Stimulated activated CD8-positive, alpha-beta memory T cell treated with anti-CD3 and anti-CD28 coated beads, Interleukin-2, amount 100 ng/mL, for 1 hour (primary cell): Measurements from ENCODE around the gene POC5.
"Not testable (repeated sequence)": the region's sequence is repeated elsewhere in the genome, so short reads cannot be mapped to it uniquely, and the experiment has no call there.

Experiments used
- DNase-seq, 2 donors: peaks; one replicate each; pipeline ENCODE4 v3.0.0-alpha.2; 2020; ENCODE audit warnings: low read depth in 2 of 2

The POC5 gene, protein sequence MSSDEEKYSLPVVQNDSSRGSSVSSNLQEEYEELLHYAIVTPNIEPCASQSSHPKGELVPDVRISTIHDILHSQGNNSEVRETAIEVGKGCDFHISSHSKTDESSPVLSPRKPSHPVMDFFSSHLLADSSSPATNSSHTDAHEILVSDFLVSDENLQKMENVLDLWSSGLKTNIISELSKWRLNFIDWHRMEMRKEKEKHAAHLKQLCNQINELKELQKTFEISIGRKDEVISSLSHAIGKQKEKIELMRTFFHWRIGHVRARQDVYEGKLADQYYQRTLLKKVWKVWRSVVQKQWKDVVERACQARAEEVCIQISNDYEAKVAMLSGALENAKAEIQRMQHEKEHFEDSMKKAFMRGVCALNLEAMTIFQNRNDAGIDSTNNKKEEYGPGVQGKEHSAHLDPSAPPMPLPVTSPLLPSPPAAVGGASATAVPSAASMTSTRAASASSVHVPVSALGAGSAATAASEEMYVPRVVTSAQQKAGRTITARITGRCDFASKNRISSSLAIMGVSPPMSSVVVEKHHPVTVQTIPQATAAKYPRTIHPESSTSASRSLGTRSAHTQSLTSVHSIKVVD

DNA sequence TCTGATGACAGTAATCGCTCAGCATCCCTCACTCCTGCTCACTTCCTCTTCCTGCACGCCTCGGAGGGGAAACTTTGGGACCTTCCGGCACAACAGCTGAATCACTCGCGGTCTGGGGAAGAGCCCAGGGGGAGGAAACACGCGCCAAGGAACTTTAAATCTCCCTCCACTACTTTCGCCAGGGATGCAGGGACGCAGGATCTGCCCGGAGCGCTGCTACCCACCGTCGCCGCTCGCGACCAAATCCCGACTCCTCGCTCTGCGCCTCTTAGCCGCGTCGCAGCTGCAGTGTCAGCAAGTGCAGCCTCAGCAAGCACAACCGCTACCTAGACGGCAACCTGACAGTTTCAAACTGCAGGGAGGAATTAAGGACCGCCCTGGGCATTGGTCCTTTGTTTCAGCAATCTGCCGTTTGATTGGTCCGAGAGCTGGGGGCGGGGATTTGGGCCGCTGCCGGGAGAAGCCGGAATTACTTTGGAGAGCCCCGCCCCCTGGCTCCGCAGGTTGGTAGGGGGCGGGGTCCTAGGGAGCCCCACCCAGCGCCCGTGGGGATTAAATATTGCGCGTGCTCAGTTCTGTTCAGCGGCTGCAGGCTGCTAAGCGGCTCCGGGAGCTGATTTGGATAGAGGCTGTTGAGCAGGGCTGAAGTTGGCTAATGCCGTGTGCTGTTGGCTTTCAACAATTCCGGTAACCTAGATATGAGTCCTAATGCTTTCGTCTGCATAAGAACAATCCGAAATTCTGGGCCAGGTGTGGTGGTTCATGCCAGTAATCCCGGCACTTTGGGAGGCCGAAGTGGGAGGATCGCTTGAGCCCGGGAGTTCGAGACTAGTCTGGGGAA is at the start of gene POC5:
Gene POC5 (minus strand): TSS at position 356 of the 841 bp plus-strand sequence. CDS start 4,500 bp downstream, outside the sequence.
- DNase-seq: peak; percentile 96 to 97

DNA sequence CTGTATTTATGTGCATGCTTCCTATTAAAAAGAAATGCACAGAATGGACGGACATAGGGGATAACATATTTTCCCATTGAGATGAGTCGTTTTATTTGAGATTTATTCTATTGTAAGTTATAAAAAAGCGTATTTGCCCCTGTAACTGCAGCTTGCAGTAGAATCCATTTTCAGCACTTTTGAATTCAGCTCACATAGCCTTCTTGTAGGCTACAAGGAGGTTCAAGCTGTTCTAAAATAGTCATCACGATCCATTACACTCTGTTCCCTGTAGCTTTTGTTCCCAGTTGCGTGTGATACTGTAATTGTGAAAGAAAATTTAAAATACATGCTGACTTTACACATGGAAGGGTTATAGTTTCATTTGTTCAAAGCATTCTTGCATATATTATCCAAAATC is 40.9 kb upstream of the POC5 start:
- DNase-seq: no peak

DNA sequence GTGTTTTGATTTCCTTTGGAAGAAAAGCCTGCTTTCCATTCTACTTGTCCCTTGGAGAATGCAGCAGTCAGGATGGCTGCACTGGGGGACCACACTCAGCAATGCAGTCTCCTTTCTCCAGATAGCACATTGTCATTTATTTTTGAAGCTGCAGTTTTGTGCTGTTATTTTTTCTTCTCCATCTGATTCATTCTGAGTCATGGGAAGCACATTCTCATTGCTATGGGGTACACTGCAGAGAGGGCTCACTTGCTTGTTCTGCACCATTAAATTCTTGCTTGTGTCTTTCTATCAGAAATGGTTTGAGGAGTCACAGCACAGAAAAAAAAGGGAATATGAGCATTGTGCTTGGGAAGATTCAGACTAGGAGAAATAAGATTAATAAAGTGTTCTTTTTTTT is 39.7 kb upstream of the POC5 start:
- DNase-seq: no peak

DNA sequence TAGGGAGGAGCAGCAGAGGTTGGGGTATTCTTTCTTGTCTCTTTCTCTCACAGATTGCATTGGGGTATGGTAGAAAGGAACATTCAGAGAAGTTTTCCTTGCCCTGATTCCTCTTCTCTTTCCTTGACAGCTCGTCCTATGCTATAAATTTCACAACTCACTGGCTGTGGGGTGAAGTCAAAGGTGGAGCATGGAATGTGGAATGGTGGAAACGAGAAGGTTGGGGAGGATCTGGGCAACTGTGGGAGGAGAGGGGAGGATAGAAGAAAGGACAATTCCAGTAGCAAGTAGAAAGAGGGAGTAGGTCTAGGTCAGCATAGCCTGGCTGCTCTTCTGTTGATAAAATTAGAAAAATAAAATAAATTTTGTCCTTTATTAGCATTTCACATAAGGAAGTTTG is 39.0 kb upstream of the POC5 start:
- no peak for DNase-seq

DNA sequence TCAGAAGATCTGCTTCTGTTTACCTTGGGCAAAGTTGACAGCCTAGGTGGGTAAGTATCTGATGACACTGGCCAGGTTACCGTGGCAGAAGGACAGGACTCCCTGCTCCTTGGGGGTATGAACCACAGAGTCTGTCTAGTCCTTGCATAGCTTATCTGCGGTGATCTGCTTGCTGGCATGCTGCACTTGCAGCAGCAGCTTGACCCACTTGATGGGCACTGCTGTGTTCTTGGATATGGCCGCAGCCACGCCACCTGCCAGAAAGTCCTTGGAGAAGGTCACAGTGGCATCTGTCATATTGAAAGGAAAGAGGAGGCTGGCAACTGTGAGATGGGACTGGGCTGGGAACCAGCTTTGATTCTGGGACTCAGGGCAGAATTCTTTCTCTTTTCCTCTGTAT is 35.9 kb upstream of the POC5 start:
- DNase-seq: no peak

DNA sequence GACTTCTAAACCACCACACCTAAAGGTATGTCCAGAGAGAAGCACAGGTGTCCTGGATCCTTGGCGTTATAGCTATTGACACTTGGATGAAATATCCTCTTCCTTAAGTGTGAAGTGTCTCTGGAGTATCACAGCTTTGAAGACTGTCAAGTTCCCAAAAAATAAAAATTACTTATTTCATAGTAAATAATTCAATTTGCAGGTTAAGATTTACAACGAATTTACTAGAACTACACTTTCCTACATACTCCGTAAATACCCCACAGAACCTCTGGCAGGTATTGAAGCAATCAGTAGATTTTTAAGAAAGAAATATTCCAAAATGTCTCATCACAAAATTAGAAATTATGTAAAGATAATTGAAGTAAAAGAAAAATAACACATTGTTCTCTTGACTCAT is 27.1 kb upstream of the POC5 start:
- DNase-seq: no peak

DNA sequence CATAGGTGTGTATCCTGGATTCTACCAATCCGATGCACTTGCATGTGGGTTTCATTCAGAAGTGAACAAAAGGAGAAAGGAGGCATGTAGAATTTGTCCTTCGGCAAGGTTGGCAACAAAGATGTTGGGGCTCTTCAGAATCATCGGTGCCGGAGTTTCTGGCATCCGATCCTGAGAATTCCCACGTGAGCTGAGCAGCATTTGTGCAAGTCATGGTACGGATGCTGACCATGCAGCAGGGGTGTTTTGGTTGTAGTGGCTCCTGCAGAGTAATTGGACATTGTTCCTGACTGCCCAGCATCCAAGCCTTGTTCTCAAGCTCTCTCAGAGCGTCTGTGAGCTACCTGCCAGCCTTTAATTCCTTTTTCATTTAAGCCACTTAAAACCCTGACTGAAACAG is 19.0 kb upstream of the POC5 start:
- DNase-seq: no peak

DNA sequence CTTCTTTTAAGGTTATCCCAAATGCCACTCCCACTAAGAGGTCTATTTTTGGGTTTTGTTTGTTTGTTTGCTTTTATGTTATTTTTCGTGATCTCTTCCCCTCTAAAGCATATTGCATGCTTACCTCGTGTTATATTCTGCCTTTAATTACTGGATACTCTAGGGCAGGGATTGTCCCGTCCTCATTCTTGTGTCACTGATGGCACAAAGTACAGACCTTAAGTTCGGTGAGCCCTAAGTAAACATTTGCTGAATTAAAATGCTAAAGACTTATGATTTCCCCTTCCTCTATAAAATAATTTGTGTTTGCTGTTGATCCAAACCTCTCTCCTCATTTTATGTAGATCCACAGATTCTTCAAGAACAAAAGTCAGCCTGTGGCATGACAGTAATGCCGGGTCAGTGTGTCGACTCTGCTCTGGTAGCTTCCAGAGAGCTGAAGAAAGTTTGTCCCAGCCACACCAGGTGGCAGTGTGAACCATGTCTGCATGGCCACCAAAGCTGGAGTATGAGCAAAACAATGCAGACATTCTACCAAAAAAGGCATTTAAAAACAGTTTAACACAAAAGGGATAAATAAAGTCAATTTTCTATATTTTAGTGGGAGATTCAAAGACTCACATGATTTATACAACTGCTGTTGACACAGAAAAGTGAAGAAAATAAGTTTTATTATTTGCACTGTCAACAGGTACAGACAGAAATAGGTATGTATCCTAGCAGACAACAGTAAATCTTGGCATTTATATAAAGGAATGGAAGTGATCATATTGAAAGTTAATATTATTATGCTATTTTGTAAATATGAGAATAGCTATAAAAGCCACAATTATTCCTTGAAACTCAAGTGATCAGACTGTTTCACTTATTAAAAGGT is 17.9 kb upstream of the POC5 start:
- no peak for DNase-seq

DNA sequence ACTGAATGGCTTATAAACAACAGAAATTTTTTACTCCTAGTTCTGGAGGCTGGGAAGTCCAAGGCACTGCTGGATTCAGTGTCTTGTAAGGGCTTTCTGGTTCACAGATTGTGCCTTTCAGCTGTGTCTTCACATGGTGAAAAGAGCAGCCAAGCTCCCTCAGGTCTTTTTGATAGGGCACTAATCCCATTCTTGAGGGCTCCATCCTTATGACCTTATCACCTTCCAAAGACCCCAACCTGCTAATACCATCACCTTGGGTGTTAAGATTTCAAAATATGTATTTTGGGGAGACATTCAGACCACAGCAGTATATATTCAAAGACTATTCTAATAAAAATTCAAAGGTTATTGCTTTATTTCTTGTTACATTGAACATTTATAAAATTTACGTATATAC is 16.5 kb upstream of the POC5 start:
- DNase-seq: no peak

DNA sequence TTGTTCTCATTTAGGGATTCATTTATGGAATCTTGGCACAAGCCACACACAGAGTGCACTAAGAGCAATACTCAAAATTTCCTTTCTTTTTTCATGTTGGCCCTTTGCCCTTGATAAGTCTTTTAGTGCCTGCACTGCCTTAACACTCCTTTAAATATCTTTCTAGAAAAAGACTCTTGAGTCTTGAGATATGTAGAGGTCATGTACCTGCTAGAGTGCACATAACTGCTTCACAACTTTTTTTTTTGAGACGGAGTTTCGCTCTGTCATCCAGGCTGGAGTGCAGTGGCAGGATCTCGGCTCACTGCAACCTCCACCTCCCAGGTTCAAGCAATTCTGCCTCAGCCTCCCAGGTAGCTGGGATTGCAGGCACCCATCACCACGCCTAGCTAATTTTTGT is 14.3 kb upstream of the POC5 start:
- DNase-seq: not testable (repeated sequence)

DNA sequence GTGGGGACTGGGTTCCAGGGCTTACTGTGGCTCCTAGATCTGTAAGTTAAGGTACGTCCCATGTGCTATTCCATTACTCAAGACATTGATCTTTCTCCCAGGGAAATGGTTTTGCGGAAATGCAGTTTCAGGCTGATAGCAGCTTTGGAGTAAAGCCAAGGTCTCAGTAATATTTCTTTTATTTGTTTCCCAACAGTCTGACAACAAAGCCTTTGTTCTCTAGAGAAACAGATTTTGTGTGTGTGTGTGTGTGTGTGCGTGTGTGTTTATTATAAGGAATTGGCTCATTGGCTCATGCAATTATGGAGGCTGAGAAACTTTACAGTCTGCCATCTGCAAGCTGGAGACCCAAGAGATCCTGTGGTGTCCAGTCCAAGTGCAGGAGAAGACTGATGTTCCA is 12.1 kb upstream of the POC5 start:
- no peak for DNase-seq

DNA sequence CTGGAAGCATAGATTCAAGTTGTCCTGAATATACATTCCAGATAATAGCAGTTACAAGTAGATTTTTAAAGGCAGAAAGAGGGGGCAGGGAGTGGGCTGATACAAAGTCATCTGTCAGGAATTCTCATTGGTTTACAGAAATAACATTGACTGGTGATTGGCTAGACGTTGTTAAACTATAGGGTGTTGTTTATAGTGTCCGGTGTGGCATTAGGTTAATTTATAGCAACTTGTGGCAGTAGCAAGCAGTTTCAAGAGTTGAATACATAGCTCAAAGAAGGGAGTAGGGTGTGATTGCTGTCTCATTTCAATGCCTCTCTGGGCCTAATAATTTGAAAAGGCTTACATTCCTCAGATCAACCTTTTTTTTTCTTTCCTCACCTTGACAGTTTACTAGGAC is 10.7 kb upstream of the POC5 start:
- DNase-seq: no peak

DNA sequence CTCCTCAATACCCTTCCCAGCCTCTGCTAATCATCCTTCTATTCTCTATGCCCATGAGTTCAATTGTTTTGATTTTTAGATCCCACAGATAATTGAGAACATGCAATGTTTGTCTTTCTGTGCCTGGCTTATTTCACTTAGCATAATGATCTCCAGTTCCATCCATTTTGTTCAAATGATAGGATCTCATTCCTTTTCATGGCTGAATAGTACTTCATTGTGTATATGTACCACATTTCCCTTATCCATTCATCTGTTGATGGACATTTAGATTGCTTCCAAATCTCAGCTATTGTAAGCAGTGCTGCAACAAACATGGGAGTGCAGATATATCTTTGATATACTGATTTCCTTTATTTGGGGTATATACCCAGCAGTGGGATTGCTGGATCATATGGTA is 9.0 kb upstream of the POC5 start:
- not testable (repeated sequence) for DNase-seq

DNA sequence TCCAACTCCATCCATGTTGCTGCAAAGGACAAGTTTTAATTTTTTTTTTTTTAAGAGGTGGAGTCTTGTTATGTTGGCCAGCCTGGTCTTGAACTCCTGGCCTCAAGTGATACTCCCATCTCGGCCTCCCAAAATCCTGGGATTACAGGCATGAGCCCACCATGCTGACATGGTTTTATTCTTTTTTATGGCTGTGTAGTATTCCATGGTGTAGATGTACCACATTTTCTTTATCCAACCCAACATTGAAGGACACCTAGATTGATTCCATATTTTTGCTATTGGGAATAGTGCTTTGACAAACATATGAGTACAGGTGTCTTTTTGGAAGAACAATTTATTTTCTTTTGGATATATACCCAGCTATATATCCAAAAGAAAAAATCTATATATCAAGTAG is 6.1 kb upstream of the POC5 start:
- no peak for DNase-seq

DNA sequence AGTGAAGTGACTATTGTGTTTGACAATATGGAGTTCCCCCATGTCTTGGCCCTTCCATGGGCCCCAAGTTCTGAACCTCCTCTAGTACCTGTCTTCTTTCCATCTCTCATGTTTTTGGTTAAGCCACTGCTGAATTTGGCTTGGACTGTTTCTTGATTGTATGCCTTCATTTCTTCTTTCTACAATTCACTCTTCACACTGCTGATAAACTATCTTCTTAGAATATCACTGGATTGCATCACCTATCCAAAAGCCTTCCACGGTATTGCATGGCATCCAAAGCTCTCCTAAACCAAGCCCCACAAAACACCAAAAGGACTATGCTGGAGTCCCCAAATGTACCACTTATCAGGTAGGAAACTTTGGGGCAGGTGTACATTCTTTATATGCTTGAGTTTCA is 4.3 kb upstream of the POC5 start:
- DNase-seq: no peak

DNA sequence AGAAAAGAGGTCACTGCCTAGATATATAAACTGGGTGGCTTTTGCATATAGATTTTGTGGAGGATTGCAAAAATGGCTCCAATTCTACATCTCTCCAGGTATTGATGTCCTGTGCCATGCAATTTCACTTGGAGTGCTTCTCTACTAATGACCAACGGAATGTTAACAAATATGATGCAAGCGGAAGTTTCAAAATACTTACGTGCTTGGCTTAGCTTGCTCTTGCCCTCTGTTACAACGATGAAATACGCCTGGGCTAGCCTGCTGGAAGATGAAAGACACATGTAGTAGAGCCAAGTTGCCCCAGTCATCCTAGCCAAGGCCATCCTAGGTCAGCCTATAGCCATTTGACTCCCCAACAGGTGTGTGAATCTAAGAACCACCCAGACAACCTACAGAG is 3.6 kb upstream of the POC5 start:
- no peak for DNase-seq

DNA sequence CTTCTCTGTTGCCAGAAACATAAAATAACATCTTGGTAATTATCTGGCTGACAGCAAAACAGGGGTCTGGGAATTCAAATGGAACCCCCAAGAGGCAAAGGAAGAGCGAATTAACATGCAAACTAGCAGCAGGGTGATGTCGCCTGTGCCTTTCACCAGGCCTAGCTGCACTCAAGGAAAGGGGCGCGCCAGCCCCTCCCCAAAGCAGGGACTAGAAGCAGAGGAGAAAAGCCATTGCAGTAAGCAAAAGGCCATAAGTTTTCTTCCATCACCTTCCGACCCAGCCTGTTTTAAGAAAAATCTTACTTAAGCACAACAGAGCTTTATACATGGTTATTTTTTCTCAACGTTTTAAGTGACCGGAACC is 539 bp downstream of the POC5 start:
- DNase-seq: no peak

DNA sequence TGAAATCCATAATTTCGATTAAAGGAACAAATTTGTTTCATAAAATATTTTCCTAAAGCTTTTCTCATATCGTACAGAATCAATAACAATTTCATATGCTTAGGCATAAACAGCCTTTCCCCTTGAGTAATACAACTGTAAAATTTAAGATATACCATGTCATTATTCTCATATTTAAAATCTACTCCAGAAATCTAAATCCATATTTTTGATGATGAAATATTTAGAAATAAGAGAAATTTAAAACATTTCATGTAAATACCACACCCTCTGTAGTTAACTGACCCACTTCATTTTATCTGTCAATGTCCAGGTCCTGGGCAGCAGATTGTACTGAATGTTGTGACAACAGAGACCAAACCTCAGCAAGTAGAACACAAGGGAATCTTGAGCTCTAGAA is 5.1 kb downstream of the POC5 start:
- no peak for DNase-seq

DNA sequence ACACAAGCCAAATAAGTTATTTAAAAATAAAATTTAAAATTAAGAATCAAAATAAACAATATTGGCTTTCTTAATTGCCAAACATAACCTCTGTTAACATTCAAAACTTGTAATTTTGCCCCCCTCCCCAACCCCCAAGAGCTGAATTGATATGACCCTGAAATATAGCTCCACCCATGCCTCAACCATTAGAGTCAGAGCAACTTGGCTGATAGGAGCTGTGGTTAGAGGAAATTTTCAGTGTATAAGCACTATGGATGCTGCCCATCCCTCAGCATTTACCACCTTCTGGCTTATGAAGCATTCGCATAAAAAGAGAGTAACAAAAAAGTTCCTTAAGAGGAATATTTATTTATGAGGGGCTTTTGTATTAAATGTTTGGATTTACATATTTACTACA is 6.1 kb downstream of the POC5 start:
- DNase-seq: no peak

DNA sequence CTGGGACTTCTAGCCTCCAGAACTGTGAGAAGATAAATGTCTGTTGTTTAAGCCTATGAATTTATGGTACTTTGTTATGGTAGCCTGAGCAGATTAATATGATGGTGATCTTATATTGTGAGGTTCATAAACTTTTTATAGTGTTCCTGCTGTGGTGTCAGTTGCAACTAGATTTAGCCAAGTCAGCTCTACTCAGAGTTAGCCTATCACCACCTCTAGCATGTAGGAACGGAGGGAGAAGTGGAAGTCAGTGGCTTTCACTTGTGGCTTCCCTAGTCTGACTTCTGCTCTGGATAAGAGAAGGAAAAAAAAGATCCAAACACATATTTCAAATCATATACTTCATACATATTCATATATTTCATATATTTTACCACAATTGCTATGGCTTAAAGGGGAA is 6.6 kb downstream of the POC5 start:
- DNase-seq: no peak

DNA sequence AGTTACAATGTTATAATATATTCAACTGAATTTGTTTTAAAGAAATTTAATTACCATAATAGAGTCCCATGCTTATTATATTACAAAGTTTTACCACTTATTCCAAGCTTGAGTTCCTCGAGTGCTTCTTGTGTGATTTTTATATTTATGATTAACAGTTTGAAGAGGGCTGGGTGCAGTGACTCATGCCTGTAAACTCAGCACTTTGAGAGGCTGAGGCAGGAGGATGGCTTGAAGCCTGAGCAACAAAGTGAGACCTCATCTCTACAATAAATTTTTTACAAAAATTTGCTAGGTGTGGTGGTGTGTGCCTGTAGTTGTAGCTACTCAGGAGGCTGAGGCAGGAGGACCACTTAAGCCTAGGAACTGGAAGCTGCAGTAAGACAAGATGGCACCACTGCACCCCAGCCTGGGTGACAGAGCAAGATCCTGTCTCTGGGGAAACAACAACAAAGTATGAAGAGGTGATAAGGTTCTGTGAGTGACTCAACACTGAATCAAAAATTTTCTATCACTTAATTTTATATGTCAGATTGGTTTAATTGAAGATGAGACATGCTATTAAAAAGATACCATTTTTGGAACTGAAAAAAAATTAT is 9.2 kb downstream of the POC5 start:
- DNase-seq: no peak

DNA sequence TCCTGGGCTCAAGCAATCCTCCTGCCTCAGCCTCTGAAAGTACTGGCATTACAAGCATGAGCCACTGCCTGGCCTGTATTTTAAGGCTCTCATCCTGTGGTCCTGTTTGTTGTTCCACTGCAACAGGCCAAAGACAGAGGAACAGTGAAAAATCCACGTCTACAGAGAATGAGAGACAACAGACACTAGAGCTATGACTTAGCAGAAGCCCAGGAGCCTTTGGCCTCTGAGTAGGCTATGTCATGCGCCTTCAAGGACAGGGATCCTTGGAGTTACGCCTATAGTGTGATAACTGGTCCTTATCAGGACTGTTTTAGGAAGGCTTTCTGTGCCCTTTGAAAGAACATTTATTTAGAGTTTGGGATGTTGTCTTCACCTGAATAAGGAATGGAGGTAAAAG is 10.5 kb downstream of the POC5 start:
- DNase-seq: no peak
